GM23338 (cell line): ENCODE data around the gene CCR7.

Experiments used
- CTCF ChIP-seq, 2 experiments: fragments of 200-600 bp in 1 of 2; sonication (generic) in 1 of 2; conservative IDR thresholded peaks; 2 replicates each; pipeline versions ENCODE4 v1.5.1 to v1.6.1; 2016 to 2017; ENCODE audit warnings: antibody characterized with exemption in 2 of 2, low read depth in 2 of 2, mild to moderate bottlenecking in 2 of 2, moderate library complexity in 1 of 2
- EZH2phosphoT487 ChIP-seq: fragments of 200-600 bp; sonication (generic); IDR thresholded peaks from one replicate; pipeline ENCODE4 v1.8.1; 2018; ENCODE audit warnings: antibody characterized with exemption; ENCODE audit not compliant: unreplicated experiment
- POLR2AphosphoS5 ChIP-seq: IDR thresholded peaks from 2 replicates; pipeline ENCODE4 v1.6.1; 2016; ENCODE audit warnings: antibody characterized with exemption, low read depth

DNA sequence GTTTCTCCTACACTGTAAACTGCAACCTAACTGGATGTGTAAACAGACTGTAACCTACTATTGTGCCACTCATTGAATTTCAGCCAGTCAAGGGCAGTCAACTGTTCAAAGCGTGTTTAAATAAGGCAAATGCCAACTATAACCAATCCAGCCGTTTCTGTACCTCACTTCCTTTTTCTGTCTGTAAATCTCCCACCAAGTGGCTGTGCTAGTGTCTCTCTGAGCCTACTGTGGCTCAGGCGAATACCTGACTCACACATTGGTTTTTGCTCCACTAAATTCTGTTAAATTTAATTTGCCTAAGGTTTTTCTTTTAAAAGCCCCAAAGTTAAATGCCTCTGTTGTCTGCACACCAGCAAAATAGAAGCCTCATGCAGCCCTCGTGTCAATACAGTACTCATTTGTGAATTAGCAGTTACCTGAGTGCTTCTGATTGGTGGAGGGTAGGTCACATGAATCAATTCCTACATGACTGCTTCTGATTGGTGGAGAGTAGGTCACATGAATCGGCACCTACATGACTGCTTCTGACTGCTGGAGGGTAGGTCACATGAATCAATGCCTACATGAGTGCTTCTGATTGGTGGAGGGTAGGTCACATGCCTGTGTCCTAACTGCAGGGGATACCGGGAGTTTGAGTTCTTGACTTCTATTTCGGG is 31.1 kb upstream of the CCR7 start:
- no peak for TF ChIP-seq CTCF (conservative IDR thresholded peaks at IDR 0.05; ENCODE audit: low read depth in 2 of 2)
- TF ChIP-seq EZH2phosphoT487: no peak
- TF ChIP-seq POLR2AphosphoS5: no peak
